ENCODE results near the gene MEI4. TPM values are rescaled to one million over a fixed set of nuclear protein-coding genes. Genes with fewer than 3 reads are reported as not detected.
A peak's percentile ranks its signal among the peaks of the same experiment; 100 is the strongest.

Gene MEI4
- total and polyA plus RNA-seq, 2 of the 13 experiments (the other 11 are each of a cell fraction or from before 2014, with no cell fraction given) = not detected

DNA sequence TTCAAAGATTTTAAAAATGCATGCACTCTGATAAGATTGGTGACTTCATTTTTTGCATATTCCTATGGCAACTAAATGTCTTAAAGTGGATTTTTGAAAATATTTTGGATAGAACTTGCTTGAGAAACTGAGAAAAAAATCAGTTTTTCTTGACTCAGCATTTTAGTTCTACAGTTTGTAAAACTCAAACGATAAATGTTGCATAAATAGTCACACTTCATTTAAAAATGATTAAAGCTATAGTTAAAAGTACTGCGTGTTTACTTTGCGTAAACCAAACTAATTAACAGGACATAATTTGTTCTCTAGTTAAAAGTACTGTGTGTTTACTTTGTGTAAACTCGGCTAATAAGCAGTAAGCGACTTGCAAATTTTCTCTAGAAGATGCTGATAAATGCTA is 28.3 kb upstream of the MEI4 start:
- H3K36me3 ChIP-seq (replicated peaks in 1 of 2; ENCODE audit: control insufficient read depth in 1 of 2, insufficient read depth in 2 of 2, low read length in 2 of 2) = no peaks in the 10 kb centered on the region
- H3K4me2 ChIP-seq (ENCODE audit: low read depth, low read length) = no peak overlapping the region
- H3K27me3 ChIP-seq (ENCODE audit: control insufficient read depth in 1 of 2, insufficient read depth in 2 of 2, low read length in 2 of 2) = no peaks in the 10 kb centered on the region
- no peaks in the 10 kb centered on the region for H3K4me1 ChIP-seq (ENCODE audit: insufficient read depth, low read length)
- POLR2A ChIA-PET = no interaction called here
- no peak for DNase-seq (ENCODE audit: low spot score)
- H4K20me1 ChIP-seq (ENCODE audit: insufficient read depth, low read length) = no peaks in the 10 kb centered on the region
- no peaks in the 10 kb centered on the region for H3K79me2 ChIP-seq (ENCODE audit: insufficient read depth, low read length)
- FAIRE-seq = no peak
- intact Hi-C loops (cut with micrococcal nuclease; ENCODE audit: unreplicated experiment) (no loop called here), in situ Hi-C loops (cut with HindIII; ENCODE audit: extremely low pct_ligation_motif_present, low pct_unique_long_range_greater_than_20kb) (no loop called here)
- no peak overlapping the region for H2AFZ ChIP-seq (ENCODE audit: low read length)
- TF ChIP-seq MAFF (IDR thresholded peaks at IDR 0.05; ENCODE audit: low read depth, low read length) (peak; percentile 66; the same call in 1 of the 2 replicates), ELF1 (CRISPR knock-in tag; IDR thresholded peaks at IDR 0.05) (no peak), MAFK (conservative IDR thresholded peaks at IDR 0.05 in 1 of 2, IDR thresholded peaks at IDR 0.05 in 1 of 2; ENCODE audit: low read length in 2 of 2) (peak; percentile 55 to 82)
- H3K9me3 ChIP-seq (ENCODE audit: low read length) = no peaks in the 10 kb centered on the region
- CTCF ChIA-PET (ENCODE audit: low intra/inter-chr PET ratio, low total read pairs) = no interaction called here
- WGBS (ENCODE audit: low lambda C conversion rate) = 22% methylated on average over 5 of the region's 5 CpGs
- H3K9ac ChIP-seq (ENCODE audit: insufficient read depth, low read depth, low read length) = no peak overlapping the region
- BruUV-seq (replicated peaks) = no TSS peak
- no peak overlapping the region for H3K27ac ChIP-seq (ENCODE audit: extremely low read length, insufficient read depth, low read length)
- no peak overlapping the region for H3K4me3 ChIP-seq (replicated peaks in 1 of 3; ENCODE audit: insufficient read depth in 1 of 3, low read depth in 2 of 3, low read length in 3 of 3)
- ATAC-seq = no peak

GRCh38 chr6:77626426-77626825 is 26.4 kb upstream of the MEI4 start:
- in situ Hi-C loops (cut with HindIII; ENCODE audit: extremely low pct_ligation_motif_present, low pct_unique_long_range_greater_than_20kb) = no loop called here
- TF ChIP-seq KLF12 (CRISPR knock-in tag; IDR thresholded peaks at IDR 0.05; ENCODE audit: borderline replicate concordance) (no peak), ZNF589 (CRISPR knock-in tag; conservative IDR thresholded peaks at IDR 0.05) (no peak)
- H3K27ac ChIP-seq (ENCODE audit: extremely low read length, insufficient read depth, low read length) = no peak overlapping the region
- no peaks in the 10 kb centered on the region for H3K36me3 ChIP-seq (replicated peaks in 1 of 2; ENCODE audit: control insufficient read depth in 1 of 2, insufficient read depth in 2 of 2, low read length in 2 of 2)
- H4K20me1 ChIP-seq (ENCODE audit: insufficient read depth, low read length) = no peaks in the 10 kb centered on the region
- H3K9ac ChIP-seq (ENCODE audit: insufficient read depth, low read depth, low read length) = no peak overlapping the region
- H2AFZ ChIP-seq (ENCODE audit: low read length) = no peak overlapping the region
- no peaks in the 10 kb centered on the region for H3K27me3 ChIP-seq (ENCODE audit: control insufficient read depth in 1 of 2, insufficient read depth in 2 of 2, low read length in 2 of 2)
- intact Hi-C loops (cut with micrococcal nuclease; ENCODE audit: unreplicated experiment) = no loop called here
- H3K79me2 ChIP-seq (ENCODE audit: insufficient read depth, low read length) = no peaks in the 10 kb centered on the region
- H3K4me2 ChIP-seq (ENCODE audit: low read depth, low read length) = no peak overlapping the region
- H3K9me3 ChIP-seq (ENCODE audit: low read length) = no peaks in the 10 kb centered on the region
- H3K4me1 ChIP-seq (ENCODE audit: insufficient read depth, low read length) = no peaks in the 10 kb centered on the region
- no peak overlapping the region for H3K4me3 ChIP-seq (replicated peaks in 1 of 3; ENCODE audit: insufficient read depth in 1 of 3, low read depth in 2 of 3, low read length in 3 of 3)
- FAIRE-seq (no peak), DNase-seq (ENCODE audit: low spot score) (no peak), ATAC-seq (no peak)
- CTCF ChIA-PET (ENCODE audit: low intra/inter-chr PET ratio, low total read pairs) = no interaction called here
- WGBS (ENCODE audit: low lambda C conversion rate) = 0% methylated on average over 1 of the region's 1 CpG
- POLR2A ChIA-PET = no interaction called here
- no TSS peak for BruUV-seq (replicated peaks)

All from HepG2 (cell line).